CD14-positive monocyte (primary cell): ENCODE results near the gene DOHH. TPM values are rescaled to one million over a fixed set of nuclear protein-coding genes. Genes with fewer than 3 reads are reported as not detected.

ENCODE experiments used
- DNase-seq, 3 donors: peaks; one replicate each; pipeline ENCODE4 v3.0.0-alpha.2; 2011 to 2022
- H2AFZ ChIP-seq: 2 replicates; pipeline ENCODE4 v1.6.0; 2012; ENCODE audit warnings: mild to moderate bottlenecking, low read depth, low read length, inconsistent platforms; ENCODE audit not compliant: insufficient read depth, poor library complexity, severe bottlenecking
- H3K27ac ChIP-seq, 2 donors: 1 replicate in 1 of 2; 2 replicates in 1 of 2; pipeline ENCODE4 v1.5.1; 2012 to 2013; ENCODE audit warnings: low read length in 2 of 2, control low read depth in 1 of 2, inconsistent platforms in 1 of 2, low read depth in 1 of 2, mild to moderate bottlenecking in 1 of 2
- H3K27me3 ChIP-seq, 2 donors: one replicate each; pipeline versions ENCODE4 v1.6.0 to v1.6.1; 2011 to 2013; ENCODE audit warnings: low read length in 2 of 2; ENCODE audit not compliant: control insufficient read depth in 2 of 2, insufficient read depth in 2 of 2
- H3K36me3 ChIP-seq, 2 donors: replicated peaks in 1 of 2; 1 replicate in 1 of 2; 2 replicates in 1 of 2; pipeline versions ENCODE4 v1.5.1 to v1.6.1; 2012 to 2013; ENCODE audit warnings: low read length in 2 of 2, control low read depth in 1 of 2, inconsistent platforms in 1 of 2, mild to moderate bottlenecking in 1 of 2; ENCODE audit not compliant: insufficient read depth in 2 of 2, control insufficient read depth in 1 of 2
- H3K4me1 ChIP-seq, 2 donors: 1 replicate in 1 of 2; 2 replicates in 1 of 2; pipeline versions ENCODE4 v1.5.1 to v1.6.1; 2012 to 2013; ENCODE audit warnings: low read length in 2 of 2, control low read depth in 1 of 2, inconsistent platforms in 1 of 2, mild to moderate bottlenecking in 1 of 2, moderate library complexity in 1 of 2; ENCODE audit not compliant: insufficient read depth in 2 of 2, control insufficient read depth in 1 of 2
- H3K4me2 ChIP-seq: replicated peaks from 2 replicates; pipeline ENCODE3; 2012; ENCODE audit warnings: low read length, moderate library complexity, mild to moderate bottlenecking; ENCODE audit not compliant: poor library complexity, severe bottlenecking; ENCODE audit errors: extremely low read depth
- H3K4me3 ChIP-seq, 3 experiments: fragments of 200-600 bp in 1 of 3; sonication (generic) in 1 of 3; replicated peaks in 1 of 3; 1 replicate in 2 of 3; 2 replicates in 1 of 3; pipeline ENCODE4 v1.5.1; 2011 to 2013; ENCODE audit warnings: low read length in 3 of 3, mild to moderate bottlenecking in 3 of 3, control low read depth in 2 of 3, low read depth in 2 of 3, inconsistent platforms in 1 of 3, moderate library complexity in 1 of 3
- H3K79me2 ChIP-seq: 2 replicates; pipeline ENCODE4 v1.6.0; 2012; ENCODE audit warnings: mild to moderate bottlenecking, control low read depth, inconsistent platforms, low read length, moderate library complexity; ENCODE audit not compliant: insufficient read depth
- H3K9ac ChIP-seq: 2 replicates; pipeline ENCODE4 v1.6.0; 2017; ENCODE audit warnings: low read length, mild to moderate bottlenecking; ENCODE audit not compliant: insufficient read depth, poor library complexity, severe bottlenecking
- H3K9me3 ChIP-seq, 2 donors: replicated peaks in 1 of 2; 1 replicate in 1 of 2; 2 replicates in 1 of 2; pipeline versions ENCODE4 v1.5.1 to v1.6.1; 2012 to 2013; ENCODE audit warnings: low read length in 2 of 2, control low read depth in 1 of 2; ENCODE audit not compliant: control insufficient read depth in 1 of 2, insufficient read depth in 1 of 2
- H4K20me1 ChIP-seq: 2 replicates; pipeline ENCODE4 v1.6.0; 2012; ENCODE audit warnings: mild to moderate bottlenecking, low read length, control low read depth, moderate library complexity; ENCODE audit not compliant: insufficient read depth
- H3K27ac Mint-ChIP-seq, 7 donors: one replicate each; pipeline ENCODE4 v1.8.0; 2020; ENCODE audit warnings: mild to moderate bottlenecking in 7 of 7, mixed read lengths in 7 of 7, moderate library complexity in 6 of 7, inconsistent platforms in 2 of 7
- H3K27me3 Mint-ChIP-seq, 3 donors: one replicate each; pipeline ENCODE4 v1.8.0; 2021 to 2022; ENCODE audit warnings: low read depth in 3 of 3, mild to moderate bottlenecking in 3 of 3, mixed read lengths in 3 of 3, moderate library complexity in 3 of 3, inconsistent platforms in 1 of 3
- H3K36me3 Mint-ChIP-seq, 2 donors: one replicate each; pipeline ENCODE4 v1.8.0; 2020; ENCODE audit warnings: mixed read lengths in 2 of 2, inconsistent platforms in 1 of 2, mild to moderate bottlenecking in 1 of 2
- H3K4me1 Mint-ChIP-seq: one replicate; pipeline ENCODE4 v1.8.0; 2020; ENCODE audit warnings: mild to moderate bottlenecking, mixed read lengths
- H3K4me3 Mint-ChIP-seq, 2 donors: one replicate each; pipeline ENCODE4 v1.8.0; 2020; ENCODE audit warnings: mild to moderate bottlenecking in 2 of 2, mixed read lengths in 2 of 2, moderate library complexity in 1 of 2
- H3K9me3 Mint-ChIP-seq, 7 donors: one replicate each; pipeline ENCODE4 v1.8.0; 2020 to 2022; ENCODE audit warnings: mixed read lengths in 7 of 7, mild to moderate bottlenecking in 6 of 7, moderate library complexity in 6 of 7, inconsistent platforms in 2 of 7
- WGBS: methylation state at CpG from one replicate; pipeline ENCODE4 v1.1.5; 2013; ENCODE audit warnings: missing lambda C conversion rate; ENCODE audit not compliant: insufficient coverage; 5-methylcytosine and 5-hydroxymethylcytosine counted together
- intact Hi-C, 2 donors: fragments of 100-400 bp; cut with micrococcal nuclease; formaldehyde crosslinking; loops; one replicate each; pipeline versions ENCODE4 v1.15.0 to v1.15.1; 2023
- polyA plus RNA-seq, 3 donors: library from polyadenylated mRNA; depleted of rRNA in 1 of 3; unstranded in 2 of 3; stranded (reverse) in 1 of 3; fragments of 300-500 nt in 2 of 3; fragments of >200 nt in 1 of 3; fragmentation: Illumina TruSeq in 2 of 3; gene quantifications; 1 replicate in 2 of 3; 2 replicates in 1 of 3; pipeline ENCODE4 v1.2.3, GENCODE V29; 2012 to 2021
- TF ChIP-seq, protein P1 (sequence below): fragments of 200-600 bp; IDR thresholded peaks from one replicate; pipeline ENCODE4 v1.8.0; 2022; ENCODE audit warnings: antibody characterized with exemption, mild to moderate bottlenecking

The DOHH gene
- polyA plus RNA-seq, 3 donors, result 3.7 to 4.2 (median 4.1) TPM

- Mint-ChIP-seq H3K36me3 (peaks cover 41 to 74% of the 10 kb centered on the region in 2 donors), H3K4me1 (no peaks in the 10 kb centered on the region), H3K27me3 (peaks cover 0 to 1% (median 0%) of the 10 kb centered on the region in 3 donors), H3K27ac (peak overlapping the region in 1 of 7 donors; percentile 58), H3K4me3 (no peak overlapping the region), H3K9me3 (peaks cover 0 to 2% (median 0%) of the 10 kb centered on the region in 7 donors)
- TF ChIP-seq, protein P1, sequence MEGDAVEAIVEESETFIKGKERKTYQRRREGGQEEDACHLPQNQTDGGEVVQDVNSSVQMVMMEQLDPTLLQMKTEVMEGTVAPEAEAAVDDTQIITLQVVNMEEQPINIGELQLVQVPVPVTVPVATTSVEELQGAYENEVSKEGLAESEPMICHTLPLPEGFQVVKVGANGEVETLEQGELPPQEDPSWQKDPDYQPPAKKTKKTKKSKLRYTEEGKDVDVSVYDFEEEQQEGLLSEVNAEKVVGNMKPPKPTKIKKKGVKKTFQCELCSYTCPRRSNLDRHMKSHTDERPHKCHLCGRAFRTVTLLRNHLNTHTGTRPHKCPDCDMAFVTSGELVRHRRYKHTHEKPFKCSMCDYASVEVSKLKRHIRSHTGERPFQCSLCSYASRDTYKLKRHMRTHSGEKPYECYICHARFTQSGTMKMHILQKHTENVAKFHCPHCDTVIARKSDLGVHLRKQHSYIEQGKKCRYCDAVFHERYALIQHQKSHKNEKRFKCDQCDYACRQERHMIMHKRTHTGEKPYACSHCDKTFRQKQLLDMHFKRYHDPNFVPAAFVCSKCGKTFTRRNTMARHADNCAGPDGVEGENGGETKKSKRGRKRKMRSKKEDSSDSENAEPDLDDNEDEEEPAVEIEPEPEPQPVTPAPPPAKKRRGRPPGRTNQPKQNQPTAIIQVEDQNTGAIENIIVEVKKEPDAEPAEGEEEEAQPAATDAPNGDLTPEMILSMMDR, result no peak
- no peak overlapping the region for H3K4me2 ChIP-seq
- no peak overlapping the region for H3K9ac ChIP-seq
- no peak overlapping the region for H2AFZ ChIP-seq
- intact Hi-C loops, result no loop called here
- peaks cover 76 to 92% of the 10 kb centered on the region in 2 donors for H3K36me3 ChIP-seq
- H3K27ac ChIP-seq, result no peak overlapping the region
- H3K4me3 ChIP-seq, result no peak overlapping the region
- peaks cover 75% of the 10 kb centered on the region for H4K20me1 ChIP-seq
- WGBS, result 97% methylated on average over 20 of the region's 21 CpGs
- DNase-seq, result no peak
- H3K79me2 ChIP-seq, result peaks cover 54% of the 10 kb centered on the region
- no peaks in the 10 kb centered on the region for H3K9me3 ChIP-seq
- H3K4me1 ChIP-seq, result no peaks in the 10 kb centered on the region
- H3K27me3 ChIP-seq, result no peaks in the 10 kb centered on the region
Measured at GRCh38 chr19:3523361-3524077, 23.0 kb upstream of the DOHH start.

DNA sequence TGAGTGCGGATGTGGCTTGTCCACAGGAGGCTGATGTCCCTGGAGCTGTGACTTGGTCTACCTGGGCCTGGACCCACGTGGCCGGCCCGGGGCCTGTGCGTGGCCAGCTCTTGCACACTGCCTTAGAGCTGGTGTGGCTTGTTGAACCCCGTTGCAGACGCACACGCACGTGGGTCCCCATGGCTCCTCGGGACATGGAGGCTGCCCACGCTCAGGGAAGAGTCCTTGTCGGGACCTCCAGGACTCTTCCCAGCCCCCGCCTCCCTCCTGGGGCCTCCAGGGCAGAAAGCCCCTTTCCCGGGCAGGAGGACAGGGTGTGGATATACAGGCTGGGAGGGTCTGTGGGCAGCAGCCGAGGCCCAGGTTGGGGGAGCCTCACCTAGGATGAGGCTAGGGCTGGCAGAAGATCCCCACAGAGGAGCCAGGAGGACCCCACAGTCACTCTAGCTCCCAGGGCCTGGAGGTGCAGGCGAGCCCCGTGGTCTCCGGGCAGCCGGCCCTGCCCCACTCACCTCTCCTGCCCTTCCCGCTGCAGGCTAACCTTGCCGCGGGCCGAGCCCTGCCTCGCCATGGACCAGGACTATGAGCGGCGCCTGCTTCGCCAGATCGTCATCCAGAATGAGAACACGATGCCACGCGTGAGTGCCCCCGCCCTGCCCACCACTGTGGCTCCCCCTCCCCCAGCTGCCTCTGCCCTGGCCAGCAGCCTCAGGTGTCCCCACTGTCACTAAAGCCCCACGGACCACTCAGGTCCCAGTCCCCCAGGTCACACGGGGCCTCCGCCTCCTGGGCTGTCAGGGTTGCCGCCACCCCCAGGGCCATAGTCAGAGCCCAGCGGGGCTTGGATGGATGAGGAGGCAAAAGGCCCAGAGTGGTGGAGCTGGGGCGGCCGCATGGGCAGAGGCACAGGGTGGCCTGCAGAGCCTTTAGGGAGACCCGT is 22.2 kb upstream of the DOHH start:
- Histone ChIP-seq H3K4me1 (no peaks in the 10 kb centered on the region), H3K36me3 (peaks cover 72 to 89% of the 10 kb centered on the region in 2 donors), H3K4me2 (no peak overlapping the region), H2AFZ (no peak overlapping the region), H3K79me2 (peaks cover 63% of the 10 kb centered on the region), H3K27ac (no peak overlapping the region), H3K4me3 (no peak overlapping the region), H4K20me1 (peaks cover 83% of the 10 kb centered on the region), H3K9me3 (no peaks in the 10 kb centered on the region), H3K9ac (no peak overlapping the region), H3K27me3 (no peaks in the 10 kb centered on the region)
- peaks cover 0 to 1% (median 0%) of the 10 kb centered on the region in 3 donors for H3K27me3 Mint-ChIP-seq
- peaks cover 41 to 75% of the 10 kb centered on the region in 2 donors for H3K36me3 Mint-ChIP-seq
- DNase-seq, result no peak
- intact Hi-C loops, result no loop called here
- no peaks in the 10 kb centered on the region for H3K4me1 Mint-ChIP-seq
- WGBS, result 96% methylated on average over 34 of the region's 40 CpGs
- H3K9me3 Mint-ChIP-seq, result peaks cover 0 to 2% (median 0%) of the 10 kb centered on the region in 7 donors
- TF ChIP-seq, protein P1, result no peak
- H3K27ac Mint-ChIP-seq, result peak overlapping the region in 2 of 7 donors; percentile 7 to 25
- H3K4me3 Mint-ChIP-seq, result no peak overlapping the region
